ENCODE measurements around the gene INHA. TPM values are rescaled to one million over a fixed set of nuclear protein-coding genes. Genes with fewer than 3 reads are reported as not detected.

INHA gene
- total RNA-seq, 4 donors from 2014 or later = 0.58 to 1.4 (median 0.84) TPM; not detected in 1

- WGBS, 2 donors = 88 to 93% methylated on average over 8 to 11 of the region's 11 CpGs
- H3K4me3 ChIP-seq (ENCODE audit: low read depth, poor library complexity, severe bottlenecking) = no peak overlapping the region
Measured at GRCh38 chr2:219566640-219567039, 5.5 kb upstream of the INHA start.

GRCh38 chr2:219567131-219567530 lies 5.0 kb upstream of the INHA start:
- DNase-seq (ENCODE audit: low spot score in 2 of 2) = no peak
- TF ChIP-seq POLR2A (IDR thresholded peaks at IDR 0.05) = no peak
- TF ChIP-seq CTCF (IDR thresholded peaks at IDR 0.05) = no peak
- 94 to 98% methylated on average over 18 of the region's 18 CpGs for WGBS, 2 donors
- intact Hi-C loops (cut with DNase I; ENCODE audit: low total_unique reads) = no loop called here
- H3K4me3 ChIP-seq (ENCODE audit: low read depth, poor library complexity, severe bottlenecking) = no peak overlapping the region

More at GRCh38 chr2:219566640-219567039, 5.5 kb upstream of the INHA start:
- DNase-seq (ENCODE audit: low spot score in 2 of 2) = no peak
- no peak for TF ChIP-seq CTCF (IDR thresholded peaks at IDR 0.05)
- TF ChIP-seq POLR2A (IDR thresholded peaks at IDR 0.05) = no peak
- intact Hi-C loops (cut with DNase I; ENCODE audit: low total_unique reads) = no loop called here

- TF ChIP-seq POLR2A (IDR thresholded peaks at IDR 0.05) (no peak), CTCF (IDR thresholded peaks at IDR 0.05) (no peak)
- DNase-seq (ENCODE audit: low spot score in 2 of 2) = no peak
- intact Hi-C loops (cut with DNase I; ENCODE audit: low total_unique reads) = no loop called here
- WGBS, 2 donors = 92 to 95% methylated on average over 31 to 35 of the region's 35 CpGs
- H3K4me3 ChIP-seq (ENCODE audit: low read depth, poor library complexity, severe bottlenecking) = no peak overlapping the region
Measured at GRCh38 chr2:219567791-219568361, 4.2 kb upstream of the INHA start.

- intact Hi-C loops (cut with DNase I; ENCODE audit: low total_unique reads) = no loop called here
- WGBS, 2 donors = 91 to 93% methylated on average over 6 of the region's 6 CpGs
Measured at GRCh38 chr2:219569041-219569440, 3.1 kb upstream of the INHA start.

GRCh38 chr2:219569635-219570034 lies 2.5 kb upstream of the INHA start:
- no peak for TF ChIP-seq POLR2A (IDR thresholded peaks at IDR 0.05)
- TF ChIP-seq CTCF (IDR thresholded peaks at IDR 0.05) = no peak
- DNase-seq (ENCODE audit: low spot score in 2 of 2) = no peak
- WGBS, 2 donors = 75 to 83% methylated on average over 6 of the region's 6 CpGs
- intact Hi-C loops (cut with DNase I; ENCODE audit: low total_unique reads) = no loop called here
- H3K4me3 ChIP-seq (ENCODE audit: low read depth, poor library complexity, severe bottlenecking) = no peak overlapping the region

More at GRCh38 chr2:219569041-219569440, 3.1 kb upstream of the INHA start:
- no peak overlapping the region for H3K4me3 ChIP-seq (ENCODE audit: low read depth, poor library complexity, severe bottlenecking)
- no peak for DNase-seq (ENCODE audit: low spot score in 2 of 2)
- TF ChIP-seq CTCF (IDR thresholded peaks at IDR 0.05) (no peak), POLR2A (IDR thresholded peaks at IDR 0.05) (no peak)

Measured in lower leg skin (tissue), 4 donors.